BLaER1 treated with 17β-estradiol and CSF1 and Interleukin-3, amounts not matched to agents 10 nM and 100 nM (cell line): Measurements from ENCODE around the gene CMTM4.
A peak's percentile ranks its signal among the peaks of the same experiment; 100 is the strongest.

ENCODE experiments used
- H3K27ac ChIP-seq, 11 experiments: shearing (Covaris generic); formaldehyde crosslinking; 2 replicates each; pipeline ENCODE4 v1.8.1; 2022
- H3K27me3 ChIP-seq, 11 experiments: shearing (Covaris generic); formaldehyde crosslinking; 2 replicates each; pipeline ENCODE4 v1.8.1; 2022
- H3K36me3 ChIP-seq, 11 experiments: shearing (Covaris generic); formaldehyde crosslinking; 2 replicates each; pipeline ENCODE4 v1.8.1; 2022
- H3K4me1 ChIP-seq, 10 experiments: shearing (Covaris generic); formaldehyde crosslinking; 2 replicates each; pipeline ENCODE4 v1.8.1; 2022
- H3K4me2 ChIP-seq, 11 experiments: shearing (Covaris generic); formaldehyde crosslinking; 2 replicates each; pipeline ENCODE4 v1.8.1; 2022
- H3K4me3 ChIP-seq, 10 experiments: shearing (Covaris generic); formaldehyde crosslinking; 2 replicates each; pipeline ENCODE4 v1.8.1; 2022
- H3K9ac ChIP-seq, 11 experiments: shearing (Covaris generic); formaldehyde crosslinking; 2 replicates each; pipeline ENCODE4 v1.8.1; 2022
- H3K9me3 ChIP-seq, 11 experiments: shearing (Covaris generic); formaldehyde crosslinking; replicated peaks in 1 of 11; 2 replicates each; pipeline ENCODE4 v1.8.1; 2022
- H4K20me1 ChIP-seq, 11 experiments: shearing (Covaris generic); formaldehyde crosslinking; 2 replicates each; pipeline ENCODE4 v1.8.1; 2022
- Cebpa-rat ChIP-seq, 11 experiments: shearing (Covaris generic); IDR thresholded peaks; 2 replicates each; pipeline ENCODE4 v1.8.1; 2022

The CMTM4 gene

DNA sequence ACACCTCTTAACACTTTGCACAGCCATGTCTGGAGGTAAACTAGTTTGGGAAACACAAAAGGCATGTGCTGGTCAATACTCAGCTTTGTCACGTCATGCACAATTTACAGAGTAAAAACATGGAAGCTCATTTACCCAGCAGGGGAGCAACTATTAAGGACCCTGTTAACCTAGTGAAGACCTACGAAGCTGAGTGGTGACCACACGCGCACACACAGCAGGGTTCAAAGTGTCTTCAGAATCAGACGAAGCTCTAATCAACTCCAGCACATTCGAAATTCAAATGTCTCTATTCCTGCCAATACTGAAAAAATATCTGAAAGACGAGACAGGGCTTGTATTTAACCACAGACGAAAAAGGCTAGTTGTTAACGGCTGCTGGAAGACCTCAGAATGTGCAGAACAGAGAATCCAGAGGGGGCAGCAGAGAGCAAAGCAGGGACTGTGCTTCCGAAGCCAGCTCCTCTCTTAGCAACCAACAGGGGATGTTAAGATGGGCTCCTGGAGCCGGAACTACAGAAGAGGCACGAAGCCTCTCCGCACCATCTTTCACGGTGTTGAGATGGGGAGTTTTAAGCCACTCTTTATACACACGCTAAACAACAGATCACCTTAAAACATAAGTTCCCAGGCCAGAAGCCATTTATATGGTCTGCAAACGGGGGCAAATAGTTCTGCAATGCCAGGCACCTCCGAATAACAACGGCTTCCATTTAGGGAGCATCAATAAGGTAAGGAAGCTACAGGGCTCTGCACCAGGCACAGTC lies 45.7 kb downstream of the CMTM4 start:
- H3K27me3 ChIP-seq = no peaks in the 10 kb centered on the region
- no peak overlapping the region for H3K9ac ChIP-seq
- no peak overlapping the region for H3K27ac ChIP-seq
- H4K20me1 ChIP-seq = no peaks in the 10 kb centered on the region
- H3K9me3 ChIP-seq = no peaks in the 10 kb centered on the region
- H3K4me1 ChIP-seq = peaks cover 22 to 35% (median 30%) of the 10 kb centered on the region in 10 experiments
- H3K4me2 ChIP-seq = peak overlapping the region; percentile 24 to 72 (median 51); a peak in 18 of 22 replicates
- no peaks in the 10 kb centered on the region for H3K36me3 ChIP-seq
- H3K4me3 ChIP-seq = no peak overlapping the region
- TF ChIP-seq Cebpa-rat (IDR thresholded peaks at IDR 0.05) = no peak

DNA sequence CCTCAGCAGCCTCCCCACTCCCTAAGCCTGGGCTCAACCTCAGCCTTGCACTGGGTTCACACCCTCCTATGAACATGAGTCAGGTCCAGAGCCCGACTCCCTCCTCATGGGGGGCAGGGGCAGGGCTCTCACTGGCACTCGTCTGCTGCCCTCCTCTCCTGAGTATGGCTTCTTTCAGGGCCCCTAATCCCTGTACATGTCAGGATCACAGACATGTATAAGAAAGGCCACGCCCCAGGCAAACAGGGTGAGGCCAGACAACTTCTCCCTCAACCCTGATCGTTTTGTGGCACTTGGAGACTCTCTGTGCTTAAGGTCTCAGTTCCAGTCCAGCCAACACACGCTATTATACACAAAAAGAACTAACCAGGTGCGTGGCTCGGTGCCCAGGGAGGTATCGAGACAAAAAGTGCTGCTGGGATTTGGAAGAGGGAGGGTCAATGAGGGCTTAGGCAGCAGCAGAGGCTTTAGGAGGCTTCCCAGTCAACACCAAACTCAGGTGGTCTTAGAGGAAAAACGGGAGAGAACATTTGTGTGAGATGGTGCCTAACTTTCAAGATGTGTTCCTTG lies 46.8 kb downstream of the CMTM4 start:
- Histone ChIP-seq H3K9ac (no peak overlapping the region), H3K36me3 (no peaks in the 10 kb centered on the region), H3K4me2 (no peak overlapping the region), H3K4me3 (no peak overlapping the region), H3K27ac (no peak overlapping the region), H4K20me1 (no peaks in the 10 kb centered on the region), H3K9me3 (no peaks in the 10 kb centered on the region), H3K4me1 (peaks cover 22 to 35% (median 30%) of the 10 kb centered on the region in 10 experiments), H3K27me3 (no peaks in the 10 kb centered on the region)
- TF ChIP-seq Cebpa-rat (IDR thresholded peaks at IDR 0.05) = no peak

DNA sequence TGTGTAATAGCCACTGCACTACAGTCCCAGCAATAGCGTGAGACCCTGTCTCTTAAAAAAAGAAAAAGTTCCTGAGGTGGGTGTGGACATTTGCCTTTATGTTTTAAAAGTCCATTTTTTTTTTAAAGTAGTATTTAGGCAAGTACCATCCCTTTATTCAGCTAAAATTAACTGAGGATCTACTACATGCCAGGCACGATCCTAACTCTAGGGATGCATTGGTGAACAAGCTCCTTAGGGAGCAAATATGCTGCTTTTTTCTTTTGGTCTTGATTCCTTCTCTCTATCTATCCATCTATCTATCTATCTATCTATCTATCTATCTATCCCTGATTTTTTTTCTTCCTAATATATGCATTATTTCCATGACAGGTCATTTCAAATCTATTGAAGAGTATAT lies 47.4 kb downstream of the CMTM4 start:
- no peak overlapping the region for H3K9ac ChIP-seq
- H3K4me1 ChIP-seq = peaks cover 22 to 31% (median 28%) of the 10 kb centered on the region in 10 experiments
- no peak overlapping the region for H3K27ac ChIP-seq
- H3K27me3 ChIP-seq = no peaks in the 10 kb centered on the region
- H3K36me3 ChIP-seq = no peaks in the 10 kb centered on the region
- H3K4me2 ChIP-seq = no peak overlapping the region
- no peaks in the 10 kb centered on the region for H3K9me3 ChIP-seq
- H3K4me3 ChIP-seq = no peak overlapping the region
- no peak for TF ChIP-seq Cebpa-rat (IDR thresholded peaks at IDR 0.05)
- no peaks in the 10 kb centered on the region for H4K20me1 ChIP-seq

DNA sequence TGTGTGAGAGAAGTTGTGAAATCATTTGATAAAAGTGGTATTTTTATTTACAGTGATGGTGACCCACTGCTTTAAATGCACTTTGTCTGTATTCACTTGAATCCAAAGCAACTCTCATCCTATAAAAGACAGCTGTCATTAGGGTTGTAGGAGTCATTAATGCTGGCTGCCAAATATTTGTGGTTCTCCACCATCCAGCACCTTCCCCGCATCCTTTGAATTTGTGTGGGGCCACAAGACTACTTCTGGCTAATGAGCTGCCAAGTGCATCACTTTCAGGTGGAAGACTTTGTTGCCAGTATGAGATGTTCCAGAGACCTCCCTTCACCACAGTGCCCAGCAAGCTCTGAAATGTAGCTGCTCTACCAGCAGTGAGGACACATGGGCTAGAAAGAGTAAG lies 48.7 kb downstream of the CMTM4 start:
- no peaks in the 10 kb centered on the region for H4K20me1 ChIP-seq
- H3K27me3 ChIP-seq = no peaks in the 10 kb centered on the region
- 0 out of 22 replicates have a peak, but pooled peaks of 1 of the 11 experiments have one; percentile 52 for TF ChIP-seq Cebpa-rat (IDR thresholded peaks at IDR 0.05)
- no peak overlapping the region for H3K27ac ChIP-seq
- H3K9ac ChIP-seq = no peak overlapping the region
- H3K4me1 ChIP-seq = peaks cover 9 to 19% (median 18%) of the 10 kb centered on the region in 10 experiments
- no peaks in the 10 kb centered on the region for H3K9me3 ChIP-seq
- no peak overlapping the region for H3K4me3 ChIP-seq
- H3K36me3 ChIP-seq = no peaks in the 10 kb centered on the region
- H3K4me2 ChIP-seq = no peak overlapping the region

DNA sequence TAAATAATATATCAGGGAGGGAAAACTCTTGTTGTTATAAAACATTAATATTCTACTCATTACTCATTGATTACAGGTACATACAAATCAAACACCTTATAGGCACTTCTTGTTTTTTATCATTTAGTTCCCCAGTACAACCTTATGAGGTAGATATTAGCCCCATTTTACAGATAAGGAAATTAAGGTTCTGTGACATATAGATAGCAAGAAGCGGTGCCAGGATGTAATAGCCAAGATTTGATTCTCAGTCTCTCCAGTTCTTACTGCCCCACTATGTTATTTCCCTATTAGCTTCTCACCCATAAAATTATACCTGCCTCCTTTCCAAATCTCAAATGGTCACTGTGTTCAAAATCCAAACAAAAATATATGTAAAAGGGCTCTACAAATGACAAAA lies 55.2 kb downstream of the CMTM4 start:
- Histone ChIP-seq H3K27me3 (no peaks in the 10 kb centered on the region), H3K9me3 (no peaks in the 10 kb centered on the region), H3K9ac (no peak overlapping the region), H3K4me3 (no peak overlapping the region), H4K20me1 (no peaks in the 10 kb centered on the region; a peak in 1 of 22 replicates), H3K4me1 (0 out of 20 replicates have a peak, but pooled peaks cover 0 to 4% (median 0%) of the 10 kb centered on the region in 10 experiments), H3K4me2 (no peak overlapping the region), H3K27ac (no peak overlapping the region), H3K36me3 (peaks cover 0 to 3% (median 0%) of the 10 kb centered on the region in 11 experiments; a peak in 1 of 22 replicates)
- TF ChIP-seq Cebpa-rat (IDR thresholded peaks at IDR 0.05) = no peak

DNA sequence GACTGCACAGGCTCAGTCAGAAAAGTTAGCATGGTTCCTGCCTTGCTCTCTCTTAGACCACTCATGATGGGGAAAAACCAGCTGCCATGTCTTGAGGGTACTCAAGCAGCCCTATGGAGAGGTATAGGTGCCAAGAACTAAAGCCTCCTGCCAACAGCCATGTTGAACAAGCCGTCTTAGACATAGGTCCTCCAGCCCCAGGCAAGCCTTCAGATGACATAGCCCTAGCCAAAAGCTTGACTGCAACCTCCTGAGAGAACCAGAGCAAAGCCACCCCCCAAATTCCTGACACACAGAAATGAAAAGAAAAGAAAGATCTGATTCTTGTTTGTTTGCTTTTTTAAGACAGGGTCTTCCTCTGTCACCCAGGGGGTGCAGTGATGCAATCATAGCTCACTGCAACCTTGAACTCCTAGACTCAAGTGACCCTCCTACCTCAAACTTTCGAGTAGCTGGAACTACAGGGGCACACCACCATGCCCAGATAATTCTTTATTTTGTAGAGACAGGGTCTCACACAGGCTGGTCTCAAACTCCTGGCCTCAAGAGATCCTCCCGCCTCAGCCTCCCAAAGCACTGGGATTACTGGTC lies 55.7 kb downstream of the CMTM4 start:
- peaks cover 0 to 9% (median 0%) of the 10 kb centered on the region in 11 experiments; a peak in 2 of 22 replicates for H3K36me3 ChIP-seq
- no peaks in the 10 kb centered on the region for H3K27me3 ChIP-seq
- no peak overlapping the region for H3K4me3 ChIP-seq
- H3K27ac ChIP-seq = no peak overlapping the region
- H3K4me1 ChIP-seq = 0 out of 20 replicates have a peak, but pooled peaks cover 0 to 4% (median 0%) of the 10 kb centered on the region in 10 experiments
- no peaks in the 10 kb centered on the region for H3K9me3 ChIP-seq
- no peak overlapping the region for H3K9ac ChIP-seq
- TF ChIP-seq Cebpa-rat (IDR thresholded peaks at IDR 0.05) = no peak
- H3K4me2 ChIP-seq = no peak overlapping the region
- no peaks in the 10 kb centered on the region; a peak in 1 of 22 replicates for H4K20me1 ChIP-seq

DNA sequence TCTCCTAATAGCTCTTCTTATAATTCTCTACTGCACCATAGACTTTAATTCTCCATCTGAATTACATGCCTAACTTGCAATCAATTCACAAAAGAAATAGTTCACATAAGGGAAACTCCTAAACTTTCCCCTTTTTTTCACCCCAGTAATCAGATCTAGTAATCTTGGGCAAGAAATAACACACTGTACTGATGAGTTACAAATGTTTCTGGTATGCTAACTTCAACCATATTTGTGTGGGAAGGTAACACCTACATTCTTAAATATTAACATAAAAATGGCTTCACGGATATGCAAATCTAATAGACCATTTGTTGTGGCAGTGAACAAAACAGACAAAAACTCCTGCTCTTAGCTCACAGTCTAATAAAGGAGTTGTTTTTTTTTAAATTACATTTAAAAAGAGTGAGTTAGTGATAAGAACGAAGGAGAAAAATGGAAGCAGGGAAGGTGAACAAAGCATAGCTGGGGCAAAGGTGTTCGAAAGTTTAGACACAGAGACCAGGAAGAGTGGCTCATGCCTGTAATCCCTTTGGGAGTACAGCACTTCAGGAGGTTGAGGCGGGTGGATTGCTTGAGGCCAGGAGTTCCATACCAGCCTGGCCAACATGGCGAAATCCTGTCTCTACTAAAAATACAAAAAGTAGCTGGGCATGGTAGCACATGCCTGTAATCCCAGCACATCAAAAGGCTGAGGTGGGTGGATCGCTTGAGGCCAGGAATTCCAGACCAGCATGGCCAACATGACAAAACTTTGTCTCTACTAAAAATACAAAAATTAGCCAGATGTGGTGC lies 57.3 kb downstream of the CMTM4 start:
- H4K20me1 ChIP-seq = no peaks in the 10 kb centered on the region; a peak in 1 of 22 replicates
- H3K36me3 ChIP-seq = peaks cover 0 to 15% (median 0%) of the 10 kb centered on the region in 11 experiments; a peak in 3 of 22 replicates
- H3K9me3 ChIP-seq = no peaks in the 10 kb centered on the region
- no peak overlapping the region for H3K4me3 ChIP-seq
- no peaks in the 10 kb centered on the region for H3K27me3 ChIP-seq
- no peak overlapping the region for H3K27ac ChIP-seq
- no peak overlapping the region for H3K9ac ChIP-seq
- H3K4me1 ChIP-seq = 0 out of 20 replicates have a peak, but pooled peaks cover 0 to 4% (median 0%) of the 10 kb centered on the region in 10 experiments
- TF ChIP-seq Cebpa-rat (IDR thresholded peaks at IDR 0.05) = no peak
- 0 out of 22 replicates have a peak overlapping the region, but pooled peaks of 2 of the 11 experiments have one; percentile 6 to 13 for H3K4me2 ChIP-seq

DNA sequence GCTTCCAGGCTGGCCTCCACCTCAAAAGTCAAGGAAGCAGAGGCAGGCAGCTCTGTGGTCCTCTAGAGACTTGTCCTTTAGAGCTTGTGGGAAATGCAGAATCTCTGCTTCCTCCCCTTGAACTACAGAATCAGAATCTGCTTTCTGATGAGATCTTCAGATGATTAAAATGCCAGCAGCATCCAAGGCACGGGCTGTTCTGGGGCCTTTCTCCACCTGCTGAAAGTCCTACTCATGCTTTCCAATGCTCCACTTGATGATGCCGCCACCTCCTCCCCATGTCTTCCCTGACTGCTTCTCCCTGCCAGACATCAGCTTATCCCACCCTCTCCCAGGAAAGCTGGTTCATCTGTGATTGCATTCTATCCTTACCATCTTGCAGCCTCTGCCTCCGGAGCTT lies 58.7 kb downstream of the CMTM4 start:
- H3K27me3 ChIP-seq = no peaks in the 10 kb centered on the region
- H3K9me3 ChIP-seq = no peaks in the 10 kb centered on the region
- no peak overlapping the region for H3K27ac ChIP-seq
- TF ChIP-seq Cebpa-rat (IDR thresholded peaks at IDR 0.05) = no peak
- H4K20me1 ChIP-seq = no peaks in the 10 kb centered on the region; a peak in 1 of 22 replicates
- no peak overlapping the region for H3K9ac ChIP-seq
- 0 out of 20 replicates have a peak, but pooled peaks cover 0 to 4% (median 0%) of the 10 kb centered on the region in 10 experiments for H3K4me1 ChIP-seq
- H3K4me3 ChIP-seq = no peak overlapping the region
- H3K4me2 ChIP-seq = no peak overlapping the region
- H3K36me3 ChIP-seq = peaks cover 0 to 15% (median 0%) of the 10 kb centered on the region in 11 experiments; a peak in 3 of 22 replicates
